GM19463 (cell line): ENCODE measurements around the gene BHLHA9.
"Not testable (repeated sequence)": the region's sequence is repeated elsewhere in the genome, so short reads cannot be mapped to it uniquely, and the experiment has no call there.

Experiments used
- ATAC-seq: cut with Tn5 transposase; IDR thresholded peaks from one replicate; pipeline ENCODE4 v1.9.1; 2021; ENCODE audit warnings: mild to moderate bottlenecking, moderate library complexity; ENCODE audit not compliant: unreplicated experiment

Gene BHLHA9

GRCh38 chr17:1299552-1300370 is 29.5 kb downstream of the BHLHA9 start:
- ATAC-seq, result no peak

GRCh38 chr17:1300371-1300905 is 30.2 kb downstream of the BHLHA9 start:
- ATAC-seq, result no peak

GRCh38 chr17:1301546-1301945 is 31.3 kb downstream of the BHLHA9 start:
- no peak for ATAC-seq

GRCh38 chr17:1302761-1303160 is 32.5 kb downstream of the BHLHA9 start:
- ATAC-seq, result no peak

- no peak for ATAC-seq
Observed at GRCh38 chr17:1304522-1304921, 34.3 kb downstream of the BHLHA9 start.

GRCh38 chr17:1304962-1305563 is 34.8 kb downstream of the BHLHA9 start:
- no peak for ATAC-seq

GRCh38 chr17:1307829-1308228 is 37.6 kb downstream of the BHLHA9 start:
- ATAC-seq, result not testable (repeated sequence)

GRCh38 chr17:1312261-1312870 is 42.1 kb downstream of the BHLHA9 start:
- no peak for ATAC-seq

GRCh38 chr17:1313270-1314005 is 43.2 kb downstream of the BHLHA9 start:
- ATAC-seq, result no peak

GRCh38 chr17:1315409-1315808 is 45.2 kb downstream of the BHLHA9 start:
- no peak for ATAC-seq

GRCh38 chr17:1315891-1316403 is 45.7 kb downstream of the BHLHA9 start:
- ATAC-seq, result no peak
